ENCODE measurements around the gene EFNA3.

The EFNA3 gene

DNA sequence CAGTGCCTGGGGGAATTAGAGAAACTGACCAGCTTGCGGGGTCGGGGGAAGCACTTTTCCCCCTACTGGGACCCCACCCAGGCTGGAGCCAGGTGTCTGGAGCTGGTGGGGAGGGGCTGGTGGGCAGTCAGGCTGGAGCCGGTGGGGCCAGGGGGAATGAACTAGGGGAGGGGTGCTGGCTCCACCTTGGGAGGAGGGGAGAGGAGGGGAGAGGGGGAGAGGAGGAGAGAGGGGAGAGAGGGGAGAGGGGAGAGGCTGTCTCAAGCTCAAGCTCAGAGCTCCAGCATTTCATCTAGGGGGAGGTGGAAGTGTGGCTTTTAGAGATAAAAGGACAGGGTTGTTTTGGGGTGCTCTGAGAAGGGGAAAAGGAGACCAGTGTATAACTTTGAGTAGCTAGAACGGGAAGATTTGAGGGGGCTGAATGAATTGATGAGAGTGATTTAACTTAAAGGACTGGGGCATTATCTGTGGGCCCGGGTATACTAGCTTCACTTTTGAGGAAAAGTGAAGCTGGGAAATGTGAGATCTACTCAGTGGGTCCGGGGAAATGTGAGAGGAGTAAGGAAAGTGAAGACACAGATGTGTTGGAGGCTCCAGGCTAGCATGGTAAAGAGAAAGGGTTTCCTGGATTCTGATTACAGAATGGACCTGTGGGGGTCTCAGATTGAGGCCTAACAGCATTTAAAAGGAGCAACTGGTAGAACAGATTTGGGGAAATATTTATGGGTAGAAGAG lies 51.8 kb downstream of the EFNA3 start:
- no peak overlapping the region for H3K4me3 ChIP-seq (ENCODE audit: insufficient read depth, low read length, poor library complexity, severe bottlenecking)
- H3K9ac ChIP-seq (ENCODE audit: low read length), result no peak overlapping the region
- no peak overlapping the region for H3K4me2 ChIP-seq (ENCODE audit: low read depth, low read length, poor library complexity, severe bottlenecking)

DNA sequence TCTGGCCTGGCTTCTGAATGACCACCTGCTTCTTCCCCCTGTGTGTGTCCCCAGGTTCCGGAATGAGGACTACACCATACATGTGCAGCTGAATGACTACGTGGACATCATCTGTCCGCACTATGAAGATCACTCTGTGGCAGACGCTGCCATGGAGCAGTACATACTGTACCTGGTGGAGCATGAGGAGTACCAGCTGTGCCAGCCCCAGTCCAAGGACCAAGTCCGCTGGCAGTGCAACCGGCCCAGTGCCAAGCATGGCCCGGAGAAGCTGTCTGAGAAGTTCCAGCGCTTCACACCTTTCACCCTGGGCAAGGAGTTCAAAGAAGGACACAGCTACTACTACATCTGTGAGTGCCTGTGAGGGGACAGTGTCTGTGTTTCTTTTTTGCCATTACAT lies 52.6 kb downstream of the EFNA3 start:
- Histone ChIP-seq H3F3A (ENCODE audit: insufficient read depth) (peaks cover 8% of the 10 kb centered on the region; the same call in 1 of the 2 replicates), H4K20me1 (ENCODE audit: low read depth, low read length) (no peaks in the 10 kb centered on the region), H2AFZ (ENCODE audit: low read depth, low read length, severe bottlenecking) (no peak overlapping the region), H3K9me3 (ENCODE audit: insufficient read depth, low read length) (no peaks in the 10 kb centered on the region), H3K27me3 (ENCODE audit: low read length) (no peaks in the 10 kb centered on the region), H3K27ac (ENCODE audit: low read depth, low read length) (no peak overlapping the region), H3K9me2 (replicated peaks; ENCODE audit: insufficient read depth, low read length) (no peaks in the 10 kb centered on the region), H3K36me3 (ENCODE audit: low read length) (no peaks in the 10 kb centered on the region), H3K79me2 (ENCODE audit: insufficient read depth, low read length) (no peaks in the 10 kb centered on the region), H3K4me2 (ENCODE audit: low read depth, low read length, poor library complexity, severe bottlenecking) (no peak overlapping the region), H3K4me3 (ENCODE audit: insufficient read depth, low read length, poor library complexity, severe bottlenecking) (no peak overlapping the region), H3K9ac (ENCODE audit: low read length) (no peak overlapping the region)
- TF ChIP-seq CTCF (IDR thresholded peaks at IDR 0.05; ENCODE audit: insufficient read depth, low read length, poor library complexity, severe bottlenecking) (no peak), EZH2phosphoT487 (conservative IDR thresholded peaks at IDR 0.05; ENCODE audit: low read length) (no peak)

More for the DNA sequence above, 51.8 kb downstream of the EFNA3 start:
- H2AFZ ChIP-seq (ENCODE audit: low read depth, low read length, severe bottlenecking), result no peak overlapping the region
- H4K20me1 ChIP-seq (ENCODE audit: low read depth, low read length), result no peaks in the 10 kb centered on the region
- no peaks in the 10 kb centered on the region for H3K9me3 ChIP-seq (ENCODE audit: insufficient read depth, low read length)
- H3K79me2 ChIP-seq (ENCODE audit: insufficient read depth, low read length), result no peaks in the 10 kb centered on the region
- no peaks in the 10 kb centered on the region for H3K36me3 ChIP-seq (ENCODE audit: low read length)
- TF ChIP-seq CTCF (IDR thresholded peaks at IDR 0.05; ENCODE audit: insufficient read depth, low read length, poor library complexity, severe bottlenecking) (no peak), EZH2phosphoT487 (conservative IDR thresholded peaks at IDR 0.05; ENCODE audit: low read length) (no peak)
- H3F3A ChIP-seq (ENCODE audit: insufficient read depth), result peaks cover 8% of the 10 kb centered on the region; the same call in 1 of the 2 replicates
- no peaks in the 10 kb centered on the region for H3K27me3 ChIP-seq (ENCODE audit: low read length)
- no peaks in the 10 kb centered on the region for H3K9me2 ChIP-seq (replicated peaks; ENCODE audit: insufficient read depth, low read length)
- no peak overlapping the region for H3K27ac ChIP-seq (ENCODE audit: low read depth, low read length)

DNA sequence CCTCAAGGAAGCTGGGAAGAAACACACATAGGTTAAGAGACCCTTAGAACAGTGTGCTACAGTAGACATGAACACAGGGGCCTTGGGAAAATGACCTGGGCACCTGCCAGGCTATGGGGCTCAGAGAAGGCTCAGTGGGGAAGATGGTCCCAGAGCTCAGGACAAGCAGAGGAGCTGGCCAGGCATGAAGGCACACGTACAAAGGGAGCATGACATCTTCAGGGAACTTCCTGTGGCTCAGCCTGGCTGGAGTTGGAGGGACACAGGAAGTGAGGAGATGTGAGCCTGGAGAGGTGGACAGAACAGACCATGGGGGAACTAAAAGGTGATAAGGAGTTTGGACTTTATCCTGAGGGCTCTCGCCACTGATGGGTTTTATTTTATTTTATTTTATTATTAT lies 53.2 kb downstream of the EFNA3 start:
- Histone ChIP-seq H3K79me2 (ENCODE audit: insufficient read depth, low read length) (no peaks in the 10 kb centered on the region), H3F3A (ENCODE audit: insufficient read depth) (peaks cover 11% of the 10 kb centered on the region), H2AFZ (ENCODE audit: low read depth, low read length, severe bottlenecking) (no peak overlapping the region), H3K27ac (ENCODE audit: low read depth, low read length) (no peak overlapping the region), H3K4me3 (ENCODE audit: insufficient read depth, low read length, poor library complexity, severe bottlenecking) (no peak overlapping the region), H3K9me3 (ENCODE audit: insufficient read depth, low read length) (no peaks in the 10 kb centered on the region), H3K36me3 (ENCODE audit: low read length) (no peaks in the 10 kb centered on the region), H4K20me1 (ENCODE audit: low read depth, low read length) (no peaks in the 10 kb centered on the region), H3K9ac (ENCODE audit: low read length) (no peak overlapping the region), H3K27me3 (ENCODE audit: low read length) (no peaks in the 10 kb centered on the region), H3K4me2 (ENCODE audit: low read depth, low read length, poor library complexity, severe bottlenecking) (no peak overlapping the region), H3K9me2 (replicated peaks; ENCODE audit: insufficient read depth, low read length) (no peaks in the 10 kb centered on the region)
- TF ChIP-seq CTCF (IDR thresholded peaks at IDR 0.05; ENCODE audit: insufficient read depth, low read length, poor library complexity, severe bottlenecking), result no peak
- no peak for TF ChIP-seq EZH2phosphoT487 (conservative IDR thresholded peaks at IDR 0.05; ENCODE audit: low read length)

Data from SU-DHL-6 (cell line).